ENCODE results near the gene ZNF580.

DNA sequence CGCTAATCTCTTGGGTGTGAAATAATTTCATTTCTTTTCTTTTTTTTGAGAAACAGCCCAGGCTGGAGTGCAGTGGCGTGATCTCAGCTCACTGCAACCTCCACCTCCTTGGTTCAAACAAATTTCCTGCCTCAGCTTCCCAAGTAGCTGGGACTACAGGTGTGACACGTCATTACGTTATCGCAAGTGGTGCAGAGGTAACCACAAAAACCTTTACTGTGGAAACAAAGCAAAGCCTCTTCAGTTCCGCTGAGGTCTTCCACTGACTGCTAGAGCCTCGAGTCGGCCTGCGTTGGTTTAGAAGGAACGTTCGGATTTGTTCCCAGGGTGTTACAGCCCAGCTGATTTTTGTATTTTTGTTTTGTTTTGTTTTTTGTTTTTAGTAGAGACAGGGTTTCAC, 14.5 kb upstream of the ZNF580 start:
- no peak for TF ChIP-seq GATA2 (IDR thresholded peaks at IDR 0.05; ENCODE audit: low read depth, low read length)
- no peak for TF ChIP-seq GATA3 (IDR thresholded peaks at IDR 0.05; ENCODE audit: low read depth, low read length)
